ENCODE measurements around the gene TMEM45A.
"Not testable (repeated sequence)": the region's sequence is repeated elsewhere in the genome, so short reads cannot be mapped to it uniquely, and the experiment has no call there.

Gene TMEM45A

GRCh38 chr3:100536093-100536492, 43.7 kb downstream of the TMEM45A start:
- DNase-seq: no peak

- no peak for DNase-seq
These were observed 45.4 kb downstream of the TMEM45A start for GRCh38 chr3:100537646-100538338.

- DNase-seq: no peak
These were observed 45.9 kb downstream of the TMEM45A start for GRCh38 chr3:100538339-100538706.

GRCh38 chr3:100540791-100541334, 48.4 kb downstream of the TMEM45A start:
- DNase-seq: no peak

- not testable (repeated sequence) for DNase-seq
These were observed 49.0 kb downstream of the TMEM45A start for GRCh38 chr3:100541428-100541827.

GRCh38 chr3:100545371-100545770, 53.0 kb downstream of the TMEM45A start:
- no peak for DNase-seq

GRCh38 chr3:100546020-100546744, 53.8 kb downstream of the TMEM45A start:
- no peak for DNase-seq

- no peak for DNase-seq
These were observed 55.6 kb downstream of the TMEM45A start for GRCh38 chr3:100548053-100548452.

- DNase-seq: no peak
These were observed 61.4 kb downstream of the TMEM45A start for GRCh38 chr3:100553618-100554372.

- DNase-seq: no peak
These were observed 61.9 kb downstream of the TMEM45A start for GRCh38 chr3:100554373-100554676.

GRCh38 chr3:100556673-100557310, 64.4 kb downstream of the TMEM45A start:
- no peak for DNase-seq

- no peak for DNase-seq
These were observed 65.8 kb downstream of the TMEM45A start for GRCh38 chr3:100558233-100558632.

- DNase-seq: no peak
These were observed 68.0 kb downstream of the TMEM45A start for GRCh38 chr3:100560426-100560825.

GRCh38 chr3:100561459-100562158, 69.2 kb downstream of the TMEM45A start:
- DNase-seq: no peak

GRCh38 chr3:100562224-100562857, 69.9 kb downstream of the TMEM45A start:
- DNase-seq: no peak

- no peak for DNase-seq
These were observed 70.8 kb downstream of the TMEM45A start for GRCh38 chr3:100563228-100563627.

GRCh38 chr3:100563652-100564211, 71.3 kb downstream of the TMEM45A start:
- DNase-seq: no peak

- DNase-seq: no peak
These were observed 78.4 kb downstream of the TMEM45A start for GRCh38 chr3:100570811-100571210.

GRCh38 chr3:100574536-100574935, 82.1 kb downstream of the TMEM45A start:
- no peak for DNase-seq

GRCh38 chr3:100575704-100576103, 83.3 kb downstream of the TMEM45A start:
- DNase-seq: no peak

GRCh38 chr3:100577382-100578008, 85.1 kb downstream of the TMEM45A start:
- DNase-seq: no peak
